Osteocyte (in vitro differentiated cells): Measurements from ENCODE around the gene FAM3B. TPM values are rescaled to one million over a fixed set of nuclear protein-coding genes. Genes with fewer than 3 reads are reported as not detected.

Experiments used
- DNase-seq: peaks from one replicate; pipeline ENCODE4 v3.0.0; 2021; ENCODE audit warnings: mixed read lengths; ENCODE audit not compliant: unreplicated experiment; ENCODE audit errors: extremely low spot score
- H3K27ac Mint-ChIP-seq: one replicate; pipeline ENCODE4 v1.8.0; 2021; ENCODE audit warnings: mild to moderate bottlenecking, mixed read lengths; ENCODE audit not compliant: unreplicated experiment
- H3K27me3 Mint-ChIP-seq: one replicate; pipeline ENCODE4 v1.8.0; 2021; ENCODE audit warnings: mixed read lengths; ENCODE audit not compliant: unreplicated experiment
- H3K36me3 Mint-ChIP-seq: one replicate; pipeline ENCODE4 v1.8.0; 2021; ENCODE audit warnings: mixed read lengths; ENCODE audit not compliant: unreplicated experiment
- H3K4me1 Mint-ChIP-seq: one replicate; pipeline ENCODE4 v1.8.0; 2021; ENCODE audit warnings: mixed read lengths; ENCODE audit not compliant: unreplicated experiment
- H3K4me3 Mint-ChIP-seq: one replicate; pipeline ENCODE4 v1.8.0; 2021; ENCODE audit warnings: mild to moderate bottlenecking, moderate library complexity, mixed read lengths; ENCODE audit not compliant: unreplicated experiment
- H3K9me3 Mint-ChIP-seq: one replicate; pipeline ENCODE4 v1.8.0; 2021; ENCODE audit warnings: mixed read lengths; ENCODE audit not compliant: unreplicated experiment
- CTCF ChIP-seq: fragments of 200-600 bp; sonication (generic); IDR thresholded peaks from 2 replicates; pipeline ENCODE4 v1.5.0; 2021; ENCODE audit warnings: antibody characterized with exemption, mild to moderate bottlenecking, moderate library complexity
- total RNA-seq: library from RNA; stranded (reverse); gene quantifications from 2 replicates; pipeline ENCODE4 v1.2.1, GENCODE V29; 2021

FAM3B gene
- total RNA-seq, 1 donor from 2014 or later: not detected

- no peak for DNase-seq
- Mint-ChIP-seq H3K36me3 (no peaks in the 10 kb centered on the region), H3K4me1 (no peaks in the 10 kb centered on the region), H3K9me3 (no peaks in the 10 kb centered on the region), H3K27ac (no peak overlapping the region), H3K4me3 (no peak overlapping the region), H3K27me3 (peaks cover 64% of the 10 kb centered on the region)
- no peak for TF ChIP-seq CTCF
Observed at GRCh38 chr21:41405321-41405720, 88.7 kb downstream of the FAM3B start.

- Mint-ChIP-seq H3K4me3 (no peak overlapping the region), H3K9me3 (no peaks in the 10 kb centered on the region), H3K27ac (no peak overlapping the region), H3K36me3 (no peaks in the 10 kb centered on the region), H3K27me3 (peaks cover 63% of the 10 kb centered on the region), H3K4me1 (peaks cover 9% of the 10 kb centered on the region)
- no peak for DNase-seq
- no peak for TF ChIP-seq CTCF
Observed at GRCh38 chr21:41406340-41406739, 89.7 kb downstream of the FAM3B start.

Other genes with a start within 250 kb of the FAM3B start
- gene BACE2, start 148.6 kb upstream of the FAM3B start, total RNA-seq: 49.5 and 55.4 TPM in 2 replicates
- gene MX2, start 45.2 kb downstream of the FAM3B start, total RNA-seq: not detected in 2 replicates
- 4.0 and 5.0 TPM in 2 replicates for gene MX1, start 109.4 kb downstream of the FAM3B start, total RNA-seq
- gene TMPRSS2, start 191.4 kb downstream of the FAM3B start, total RNA-seq: 0.21 and 1.7 TPM in 2 replicates